ENCODE results near the gene C11orf68.
"Not testable (repeated sequence)": the region's sequence is repeated elsewhere in the genome, so short reads cannot be mapped to it uniquely, and the experiment has no call there.

The C11orf68 gene

DNA sequence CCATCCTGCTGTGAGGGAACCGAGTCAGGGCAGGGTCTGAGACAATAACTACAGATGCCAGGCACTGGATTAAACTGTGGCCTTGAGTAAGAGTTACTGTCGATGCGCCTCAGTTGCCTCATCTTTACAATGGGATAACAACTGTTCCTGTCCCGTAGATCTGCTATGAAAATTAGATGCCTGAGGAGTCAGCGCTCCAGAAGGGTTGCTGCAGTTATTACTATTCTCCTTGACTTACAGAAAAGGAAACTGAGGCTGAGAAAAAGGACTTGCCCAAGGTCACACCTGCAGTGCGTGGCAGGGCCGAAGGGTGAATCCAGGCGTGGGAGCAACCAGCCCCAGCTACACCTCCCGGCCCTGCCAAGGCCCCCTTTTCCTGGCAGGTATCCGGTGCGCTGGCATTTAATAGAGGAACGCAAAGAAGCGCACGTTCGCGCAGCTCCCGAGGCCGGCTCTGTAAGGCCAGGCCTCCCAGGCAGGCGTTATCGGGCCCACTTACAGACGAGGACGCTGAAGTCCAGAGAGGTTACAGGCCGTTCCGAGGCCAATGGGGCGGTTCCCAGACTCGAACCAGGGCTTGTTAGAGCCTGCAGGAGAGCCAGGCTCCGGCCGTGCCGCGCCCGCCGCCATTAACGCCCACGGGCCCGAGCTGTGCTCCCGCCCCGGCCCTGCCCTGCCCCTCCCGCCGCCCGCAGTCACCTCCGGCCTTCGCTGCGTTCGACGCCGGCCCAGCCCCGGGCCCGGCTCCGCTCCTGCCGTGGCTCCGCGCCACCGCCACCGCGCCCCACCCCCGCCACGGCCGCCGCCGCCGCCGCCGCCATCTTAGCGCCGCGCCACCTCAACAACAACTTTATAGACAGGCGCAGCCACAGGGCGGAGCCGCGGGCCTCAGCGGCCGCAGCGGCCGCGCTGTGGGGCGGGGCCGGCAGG lies at the start of gene C11orf68:
Gene C11orf68, minus strand, starts transcription at position 852 of the 930 bp plus-strand sequence. Its CDS starts 31 bp downstream, at position 821.
- no peak for DNase-seq (ENCODE audit: low spot score)

GRCh38 chr11:65967329-65967934 lies 48.6 kb upstream of the C11orf68 start:
- DNase-seq (ENCODE audit: low spot score), result no peak

- no peak for DNase-seq (ENCODE audit: low spot score)
Measured at GRCh38 chr11:65965986-65966762, 47.3 kb upstream of the C11orf68 start.

- no peak for DNase-seq (ENCODE audit: low spot score)
Measured at GRCh38 chr11:65964906-65965305, 46.0 kb upstream of the C11orf68 start.

- no peak for DNase-seq (ENCODE audit: low spot score)
Measured at GRCh38 chr11:65962141-65962564, 43.3 kb upstream of the C11orf68 start.

DNA sequence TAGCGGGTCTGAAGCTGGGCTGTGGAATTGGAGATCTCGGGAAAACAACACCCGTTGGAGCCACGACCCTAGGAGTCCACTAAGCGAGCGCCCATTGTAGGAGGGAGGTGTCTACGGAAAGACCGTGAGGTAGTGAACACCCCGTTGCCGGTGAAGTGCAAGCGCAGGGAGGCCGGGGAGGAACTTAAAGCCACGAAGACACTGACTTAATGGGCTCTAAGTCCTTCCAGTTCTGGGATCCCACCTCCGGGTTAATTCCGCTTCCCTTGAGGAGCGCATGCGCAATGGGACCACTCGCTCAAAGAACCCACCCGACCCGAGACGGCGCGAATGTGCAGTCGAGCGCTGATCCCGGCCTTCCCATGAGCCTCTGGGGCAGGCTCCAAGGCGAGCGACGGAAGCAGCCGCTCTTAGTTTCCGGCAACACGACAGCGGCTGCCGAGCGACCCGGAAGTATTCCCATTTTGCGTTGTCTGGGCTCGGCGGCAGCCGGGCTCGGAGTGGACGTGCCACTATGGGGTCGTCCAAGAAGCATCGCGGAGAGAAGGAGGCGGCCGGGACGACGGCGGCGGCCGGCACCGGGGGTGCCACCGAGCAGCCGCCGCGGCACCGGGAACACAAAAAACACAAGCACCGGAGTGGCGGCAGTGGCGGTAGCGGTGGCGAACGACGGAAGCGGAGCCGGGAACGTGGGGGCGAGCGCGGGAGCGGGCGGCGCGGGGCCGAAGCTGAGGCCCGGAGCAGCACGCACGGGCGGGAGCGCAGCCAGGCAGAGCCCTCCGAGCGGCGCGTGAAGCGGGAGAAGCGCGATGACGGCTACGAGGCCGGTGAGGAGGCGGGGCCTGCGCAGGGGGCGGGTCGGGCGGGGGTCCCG lies 42.6 kb upstream of the C11orf68 start, which contains the start of gene SART1:
Gene SART1, plus strand, starts transcription at position 468 of the 874 bp plus-strand sequence. Its CDS starts 47 bp downstream, at position 515.
- DNase-seq (ENCODE audit: low spot score), result peak; percentile 99

GRCh38 chr11:65960824-65961266 lies 42.0 kb upstream of the C11orf68 start:
- DNase-seq (ENCODE audit: low spot score), result no peak

DNA sequence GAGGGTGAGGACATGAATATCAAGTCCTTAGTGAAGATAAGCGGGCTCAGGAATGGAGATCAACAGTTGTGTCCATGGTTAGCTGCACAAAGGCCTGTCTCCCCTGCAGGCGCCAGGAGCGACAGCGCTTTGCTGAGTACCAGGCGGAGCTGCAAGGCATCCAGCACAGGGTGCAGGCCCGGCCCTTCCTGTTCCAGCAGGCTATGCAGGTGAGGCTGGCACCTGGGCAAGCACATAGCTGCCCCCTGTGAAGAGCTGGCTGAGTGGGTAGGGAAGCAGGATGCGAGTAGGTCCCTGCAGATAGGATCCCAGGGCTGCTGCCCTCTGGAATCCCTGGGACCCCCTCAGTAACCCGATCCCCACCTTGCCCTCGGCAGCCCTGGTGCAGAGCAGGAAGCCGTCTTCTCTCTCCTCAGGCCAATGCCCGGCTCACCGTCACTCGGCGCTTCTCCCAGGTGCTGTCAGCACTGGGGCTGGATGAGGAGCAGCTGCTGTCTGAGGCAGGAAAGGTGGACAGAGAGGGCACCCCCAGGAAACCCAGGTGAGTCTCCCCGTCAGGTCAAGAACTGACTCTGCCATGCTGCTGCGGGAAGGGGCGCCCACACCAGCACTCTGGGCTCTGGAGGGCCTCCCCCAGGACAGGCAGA lies 40.0 kb upstream of the C11orf68 start:
- no peak for DNase-seq (ENCODE audit: low spot score)

GRCh38 chr11:65958291-65958690 lies 39.4 kb upstream of the C11orf68 start:
- no peak for DNase-seq (ENCODE audit: low spot score)

GRCh38 chr11:65954771-65955170 lies 35.9 kb upstream of the C11orf68 start:
- no peak for DNase-seq (ENCODE audit: low spot score)

- no peak for DNase-seq (ENCODE audit: low spot score)
Measured at GRCh38 chr11:65953471-65953870, 34.6 kb upstream of the C11orf68 start.

DNA sequence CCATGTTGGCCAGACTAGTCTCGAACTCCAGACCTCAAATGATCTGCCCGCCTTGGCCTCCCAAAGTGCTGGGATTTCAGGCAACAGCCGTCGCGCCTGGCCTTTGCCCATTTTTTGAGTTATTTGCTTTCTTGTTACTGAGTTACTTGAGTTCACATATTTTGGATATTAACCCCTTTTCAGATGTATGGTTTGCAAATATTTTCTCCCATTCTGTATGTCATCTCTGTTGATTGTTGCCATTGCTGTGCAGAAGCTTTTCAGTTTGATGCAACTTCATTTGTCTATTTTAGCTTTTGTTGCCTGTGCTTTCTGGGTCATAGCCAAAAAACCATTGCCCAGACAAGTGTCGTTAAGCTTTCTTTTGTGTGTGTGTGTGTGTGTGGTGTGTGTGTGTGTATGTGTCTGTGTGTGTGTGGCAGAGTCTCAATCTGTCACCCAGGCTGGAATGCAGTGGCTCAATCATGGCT lies 33.2 kb upstream of the C11orf68 start:
- no peak for DNase-seq (ENCODE audit: low spot score)

- DNase-seq (ENCODE audit: low spot score), result not testable (repeated sequence)
Measured at GRCh38 chr11:65951641-65952040, 32.8 kb upstream of the C11orf68 start.

DNA sequence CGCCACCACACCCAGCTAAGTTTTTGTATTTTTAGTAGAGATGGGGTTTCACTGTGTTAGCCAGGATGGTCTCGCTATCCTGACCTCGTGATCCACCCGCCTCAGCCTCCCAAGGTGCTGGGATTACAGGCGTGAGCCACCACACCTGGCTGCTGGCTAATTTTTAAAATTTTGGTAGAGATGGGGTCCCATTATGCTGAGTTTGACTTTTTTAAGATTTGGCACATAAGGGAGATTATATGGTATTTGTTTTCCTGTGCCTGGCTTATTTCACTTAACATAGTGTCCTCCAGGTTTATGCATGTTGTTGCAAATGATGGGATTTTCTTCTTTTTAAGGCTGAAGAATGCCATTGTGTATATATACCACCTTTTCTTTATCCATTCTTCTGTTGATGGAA lies 31.8 kb upstream of the C11orf68 start:
- not testable (repeated sequence) for DNase-seq (ENCODE audit: low spot score)

GRCh38 chr11:65947603-65948125 lies 28.8 kb upstream of the C11orf68 start:
- DNase-seq (ENCODE audit: low spot score), result no peak

DNA sequence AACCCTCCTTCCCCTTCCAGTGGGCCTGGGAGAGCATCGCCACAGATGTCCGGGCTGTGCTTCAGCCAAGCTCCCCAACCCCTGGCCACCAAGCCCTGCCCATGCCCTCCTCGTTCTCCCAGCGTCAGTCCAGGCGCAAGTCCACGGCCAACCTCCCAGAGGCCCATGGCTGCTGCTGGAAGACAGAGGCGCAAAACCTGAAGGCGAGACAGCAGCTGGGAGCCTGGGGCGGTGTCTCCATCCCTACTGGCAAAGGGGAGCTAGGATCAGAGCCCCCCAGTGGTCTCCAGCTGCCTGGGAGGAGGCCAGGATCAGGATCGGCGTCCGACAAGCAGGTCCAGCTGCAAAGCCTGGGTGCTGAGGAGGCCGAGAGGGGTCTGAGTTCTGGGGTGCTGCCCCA lies 28.3 kb upstream of the C11orf68 start:
- no peak for DNase-seq (ENCODE audit: low spot score)

DNA sequence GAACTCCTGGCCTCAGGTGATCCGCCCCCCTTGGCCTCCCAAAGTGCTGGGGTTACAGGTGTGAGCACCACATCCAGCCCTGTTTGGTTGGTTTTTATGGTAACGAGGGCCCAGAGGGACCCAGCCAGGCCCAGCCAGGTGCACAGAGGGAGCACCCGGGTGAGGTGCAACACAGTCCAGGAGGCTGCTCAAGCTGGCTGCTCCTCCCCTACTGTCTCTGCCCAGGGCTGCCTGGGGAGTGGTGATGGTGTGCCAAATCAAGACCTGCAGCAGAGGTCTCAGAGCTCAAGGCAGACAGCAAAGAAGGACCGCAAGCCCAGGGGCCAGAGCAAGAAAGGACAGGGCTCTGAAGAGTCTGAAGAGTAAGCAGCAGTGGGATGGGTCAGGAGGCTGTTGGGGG lies 27.8 kb upstream of the C11orf68 start:
- DNase-seq (ENCODE audit: low spot score), result no peak

- no peak for DNase-seq (ENCODE audit: low spot score)
Measured at GRCh38 chr11:65945941-65946558, 27.2 kb upstream of the C11orf68 start.

DNA sequence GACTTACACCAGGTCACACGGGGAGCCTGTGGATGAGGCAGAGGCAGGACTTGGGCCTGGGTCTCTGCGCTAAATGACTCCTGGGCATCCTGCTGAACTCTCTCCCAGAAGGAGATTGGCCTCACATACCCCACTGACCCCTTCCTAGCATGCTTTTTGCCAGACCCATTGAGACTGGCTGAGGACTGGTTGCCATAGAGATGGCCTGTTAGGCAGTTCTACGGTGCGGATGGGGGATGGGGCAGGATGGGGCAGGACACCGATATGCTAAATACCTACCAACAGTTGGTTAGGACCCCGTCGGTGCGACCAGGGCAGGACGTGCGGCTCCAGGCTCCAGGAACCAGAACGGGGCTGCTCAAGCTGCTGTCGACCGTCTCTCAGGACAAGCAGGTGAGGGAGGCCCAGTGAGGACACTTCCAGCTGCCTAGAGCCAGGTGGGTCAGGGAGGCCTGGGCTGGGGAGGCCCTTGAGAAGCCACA lies 26.6 kb upstream of the C11orf68 start, which contains the start of gene TSGA10IP:
Gene TSGA10IP, plus strand, starts transcription at position 51 of the 482 bp plus-strand sequence. Its CDS starts 196 bp downstream, at position 247.
- DNase-seq (ENCODE audit: low spot score), result no peak

- no peak for DNase-seq (ENCODE audit: low spot score)
Measured at GRCh38 chr11:65944767-65945166, 25.9 kb upstream of the C11orf68 start.
